Activated naive CD4-positive, alpha-beta T cell treated with anti-CD3 and anti-CD28 coated beads, Interleukin-2, amount 10 ng/mL, durations not matched to agents 7 days and 5 days (primary cell): Measurements from ENCODE around the gene BID.

Experiments used
- CTCF ChIA-PET: fragments of 350-600 bp; sonication (Branson Sonifier 250); formaldehyde crosslinking; loops from one replicate; lab custom pipeline; 2021; ENCODE audit warnings: antibody characterized with exemption; lab: Charles Lee
- DNase-seq: peaks from one replicate; pipeline ENCODE4 v3.0.0-alpha.2; 2020
- H3K27ac Mint-ChIP-seq: one replicate; pipeline ENCODE4 v1.8.0; 2021; ENCODE audit warnings: mild to moderate bottlenecking, moderate library complexity, mixed read lengths
- H3K27me3 Mint-ChIP-seq: one replicate; pipeline ENCODE4 v1.8.0; 2021; ENCODE audit warnings: mild to moderate bottlenecking, mixed read lengths
- H3K36me3 Mint-ChIP-seq: one replicate; pipeline ENCODE4 v1.8.0; 2021; ENCODE audit warnings: mixed read lengths
- H3K4me1 Mint-ChIP-seq: one replicate; pipeline ENCODE4 v1.8.0; 2021; ENCODE audit warnings: mixed read lengths
- H3K4me3 Mint-ChIP-seq: one replicate; pipeline ENCODE4 v1.8.0; 2021; ENCODE audit warnings: mild to moderate bottlenecking, moderate library complexity, mixed read lengths
- H3K9me3 Mint-ChIP-seq: one replicate; pipeline ENCODE4 v1.8.0; 2021; ENCODE audit warnings: mixed read lengths

The BID gene

DNA sequence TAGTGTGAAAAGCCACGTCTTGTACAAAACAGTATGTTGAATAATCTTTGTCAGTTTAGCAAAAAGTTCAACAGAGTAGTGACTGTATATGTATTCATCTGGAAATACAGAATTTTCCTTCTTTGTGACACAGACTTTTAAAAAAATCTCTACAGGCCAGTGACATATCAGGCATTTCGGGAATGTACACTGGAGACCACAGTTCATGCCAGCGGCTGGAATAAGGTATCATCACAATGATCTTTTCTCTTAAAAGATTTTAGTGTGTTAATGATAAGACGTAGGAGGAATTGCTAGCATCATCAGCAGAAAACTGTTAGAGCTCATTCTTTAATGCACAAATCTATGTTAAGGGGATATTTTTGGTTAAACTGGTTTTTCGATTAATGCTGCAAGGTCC is 78.3 kb downstream of the BID start:
- H3K36me3 Mint-ChIP-seq, result peaks cover 15% of the 10 kb centered on the region
- H3K27me3 Mint-ChIP-seq, result no peaks in the 10 kb centered on the region
- H3K27ac Mint-ChIP-seq, result no peak overlapping the region
- H3K4me1 Mint-ChIP-seq, result peaks cover 14% of the 10 kb centered on the region
- CTCF ChIA-PET, result no interaction called here
- DNase-seq, result no peak
- H3K4me3 Mint-ChIP-seq, result no peak overlapping the region
- H3K9me3 Mint-ChIP-seq, result no peaks in the 10 kb centered on the region

DNA sequence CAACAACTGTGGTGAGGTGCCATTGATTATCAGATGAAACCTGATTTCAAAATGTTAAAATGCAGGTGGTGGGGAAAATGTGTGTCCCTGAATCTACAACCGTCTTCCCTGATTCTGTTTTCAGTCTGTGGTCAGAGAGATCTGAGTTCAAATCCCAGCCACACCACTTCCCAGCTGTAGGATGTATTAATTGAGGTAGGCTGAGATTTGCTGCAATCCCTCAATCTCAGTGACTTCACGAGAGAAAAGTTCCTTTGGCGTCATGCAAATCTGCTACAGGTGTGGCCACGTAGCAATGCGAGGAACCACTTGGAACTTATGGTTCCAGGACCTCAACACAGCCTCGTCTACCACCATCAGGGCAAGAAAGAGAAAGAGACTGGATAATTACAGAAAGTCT is 79.5 kb downstream of the BID start:
- Mint-ChIP-seq H3K27ac (no peak overlapping the region), H3K27me3 (no peaks in the 10 kb centered on the region), H3K36me3 (peaks cover 15% of the 10 kb centered on the region), H3K4me3 (no peak overlapping the region), H3K4me1 (peaks cover 14% of the 10 kb centered on the region), H3K9me3 (no peaks in the 10 kb centered on the region)
- CTCF ChIA-PET, result interaction anchor here (1.1 to 1.2 kb wide), 2 partner anchors 43 to 48 kb away, joined by 3 read pairs; no protein-coding TSS in a partner anchor
- DNase-seq, result no peak

GRCh38 chr22:17694193-17694592 is 80.1 kb downstream of the BID start:
- Mint-ChIP-seq H3K27me3 (no peaks in the 10 kb centered on the region), H3K36me3 (peaks cover 15% of the 10 kb centered on the region)

GRCh38 chr22:17692841-17693240 is 81.4 kb downstream of the BID start:
- CTCF ChIA-PET, result no interaction called here
- Mint-ChIP-seq H3K4me3 (no peak overlapping the region), H3K4me1 (peaks cover 8% of the 10 kb centered on the region), H3K27me3 (no peaks in the 10 kb centered on the region), H3K9me3 (no peaks in the 10 kb centered on the region), H3K27ac (no peak overlapping the region), H3K36me3 (peaks cover 13% of the 10 kb centered on the region)
- DNase-seq, result no peak

More at GRCh38 chr22:17694193-17694592, 80.1 kb downstream of the BID start:
- Mint-ChIP-seq H3K4me1 (peaks cover 14% of the 10 kb centered on the region), H3K4me3 (no peak overlapping the region), H3K9me3 (no peaks in the 10 kb centered on the region), H3K27ac (no peak overlapping the region)
- DNase-seq, result no peak
- CTCF ChIA-PET, result interaction anchor here (1.1 to 1.2 kb wide), 2 partner anchors 43 to 49 kb away, joined by 3 read pairs; no protein-coding TSS in a partner anchor

GRCh38 chr22:17684245-17684644 is 90.0 kb downstream of the BID start:
- Mint-ChIP-seq H3K4me1 (no peaks in the 10 kb centered on the region), H3K9me3 (no peaks in the 10 kb centered on the region), H3K36me3 (peaks cover 2% of the 10 kb centered on the region), H3K4me3 (no peak overlapping the region), H3K27ac (no peak overlapping the region), H3K27me3 (no peaks in the 10 kb centered on the region)
- CTCF ChIA-PET, result no interaction called here
- DNase-seq, result no peak
